Stimulated activated naive CD8-positive, alpha-beta T cell treated with anti-CD3 and anti-CD28 coated beads, Interleukin-15, Interleukin-2, amounts not matched to agents 100 U/mL and 50 U/mL, for 24 hours (primary cell): ENCODE measurements around the gene PSKH1.

Experiments used
- ATAC-seq: fragments of 150-1000 bp; cut with Tn5 transposase; one replicate; pipeline ENCODE4 v1.10.0; 2021
- DNase-seq: peaks from one replicate; pipeline ENCODE4 v3.0.0; 2021

PSKH1 gene

DNA sequence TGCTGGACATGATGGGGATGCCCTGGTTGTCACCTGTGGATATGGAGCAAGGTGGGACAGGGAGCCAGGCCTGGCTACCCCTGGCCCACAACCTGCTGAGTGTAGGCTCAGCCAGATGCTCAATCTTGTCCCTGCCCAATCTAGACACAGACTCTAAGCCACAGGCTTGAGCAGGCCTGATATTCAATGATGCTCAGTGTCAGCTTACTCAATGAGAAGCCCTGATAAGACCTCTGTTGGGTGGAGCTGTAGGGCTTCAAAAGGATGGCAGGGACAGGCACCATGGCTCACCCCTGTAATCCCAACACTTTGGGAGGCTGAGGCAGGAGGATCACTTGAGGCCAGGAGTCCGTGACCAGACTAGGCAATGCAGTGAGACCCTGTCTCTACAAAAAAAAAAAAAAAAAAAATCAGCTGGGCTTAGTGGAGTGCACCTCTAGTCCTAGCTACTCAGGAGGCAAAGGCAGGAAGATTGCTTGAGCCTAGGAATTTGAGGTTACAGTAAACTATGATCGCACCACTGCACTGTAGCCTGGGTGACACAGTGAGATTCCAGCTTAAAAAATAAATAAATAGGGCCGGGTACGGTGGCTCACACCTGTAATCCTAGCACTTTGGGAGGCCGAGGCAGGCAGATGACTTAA is 47.5 kb downstream of the PSKH1 start:
- no peak for ATAC-seq
- no peak for DNase-seq

DNA sequence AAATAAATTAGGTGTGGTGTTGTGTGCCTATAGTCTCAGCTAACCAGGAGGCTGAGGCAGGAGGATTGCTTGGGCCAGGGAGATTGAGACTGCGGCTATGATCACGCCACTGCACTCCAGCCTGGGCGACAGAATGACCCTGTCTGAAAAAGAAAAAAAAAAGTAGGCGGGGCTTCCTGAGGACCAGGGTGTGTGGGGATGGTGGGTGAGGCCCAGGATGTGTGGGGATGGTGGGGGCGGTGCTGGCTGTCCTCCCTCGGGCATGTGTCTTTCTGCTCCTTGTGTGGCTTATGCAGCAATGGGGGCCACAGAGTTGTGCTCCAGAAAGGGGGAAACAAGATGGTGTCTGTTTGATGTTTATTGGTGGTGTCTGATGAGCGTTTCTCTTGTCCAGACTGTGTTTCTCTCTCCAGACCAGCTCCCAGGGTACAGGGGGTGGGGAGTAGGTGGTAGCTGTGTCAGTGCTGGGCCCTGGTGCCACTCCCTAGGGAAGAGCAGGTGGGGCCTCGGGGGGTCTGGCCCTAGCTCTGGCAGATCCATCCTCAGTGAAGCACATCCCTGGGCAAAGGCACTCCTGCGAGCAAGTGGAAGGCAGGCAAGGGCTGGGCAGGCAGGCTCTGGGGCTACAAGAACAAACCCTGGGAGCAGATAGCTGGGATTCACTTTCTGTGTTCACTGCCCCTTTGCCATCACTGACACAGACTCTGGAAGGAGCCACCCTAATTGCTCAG is 48.6 kb downstream of the PSKH1 start:
- no peak for ATAC-seq

DNA sequence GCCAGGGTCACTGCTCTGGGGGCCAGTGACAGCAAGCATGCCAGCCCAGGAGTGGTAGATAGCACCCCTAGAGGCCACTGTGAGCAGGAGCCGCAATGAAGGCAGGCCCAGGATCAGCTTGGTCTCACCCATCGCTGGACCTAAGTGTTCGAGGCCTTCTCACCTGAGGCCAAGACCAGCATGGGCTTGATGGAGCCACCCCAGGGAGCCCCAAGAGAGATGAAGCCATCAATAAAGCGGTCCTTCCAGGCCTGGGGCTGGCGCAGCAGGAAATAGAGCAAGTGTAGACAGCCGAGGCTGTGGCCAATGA is 49.1 kb downstream of the PSKH1 start:
- DNase-seq (peak; percentile 53), ATAC-seq (no peak)

More for the DNA sequence above, 48.6 kb downstream of the PSKH1 start:
- no peak for DNase-seq

DNA sequence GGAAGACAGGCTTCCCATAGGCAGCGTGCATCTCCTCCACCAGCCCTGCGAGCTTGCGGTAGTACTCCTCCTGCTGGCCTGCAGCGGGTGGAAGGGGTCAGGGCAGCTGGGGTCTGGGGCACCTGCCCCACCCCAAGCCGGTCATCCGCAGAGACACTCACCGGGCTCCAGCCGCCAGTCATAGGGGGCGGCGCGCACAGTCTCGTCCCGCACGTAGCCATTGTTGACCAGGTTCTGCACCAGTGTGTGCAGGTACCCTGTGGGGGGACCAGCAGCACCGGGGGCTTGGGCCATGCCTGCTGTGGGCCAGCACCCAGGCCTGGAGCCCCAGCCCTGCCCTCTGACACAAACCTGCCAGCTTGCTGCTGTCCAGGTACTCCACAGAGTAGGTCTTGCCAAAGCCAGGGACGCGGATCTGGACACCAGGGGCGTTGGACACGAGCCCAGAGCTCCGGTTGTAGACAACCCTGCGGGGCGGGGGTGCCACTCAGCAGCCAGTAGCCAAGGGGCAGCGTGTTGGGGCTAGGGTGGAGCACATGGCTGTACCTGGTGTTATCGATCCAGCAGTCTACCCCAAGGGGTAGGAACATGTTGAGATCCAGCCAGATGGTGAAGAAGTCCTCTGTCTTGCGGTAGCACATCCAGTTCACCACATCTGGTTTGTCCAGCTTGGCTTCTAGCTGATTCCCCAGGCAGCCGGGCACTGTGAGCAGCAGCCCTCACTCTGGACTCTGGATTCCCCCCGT is 49.6 kb downstream of the PSKH1 start:
- ATAC-seq, result no peak

DNA sequence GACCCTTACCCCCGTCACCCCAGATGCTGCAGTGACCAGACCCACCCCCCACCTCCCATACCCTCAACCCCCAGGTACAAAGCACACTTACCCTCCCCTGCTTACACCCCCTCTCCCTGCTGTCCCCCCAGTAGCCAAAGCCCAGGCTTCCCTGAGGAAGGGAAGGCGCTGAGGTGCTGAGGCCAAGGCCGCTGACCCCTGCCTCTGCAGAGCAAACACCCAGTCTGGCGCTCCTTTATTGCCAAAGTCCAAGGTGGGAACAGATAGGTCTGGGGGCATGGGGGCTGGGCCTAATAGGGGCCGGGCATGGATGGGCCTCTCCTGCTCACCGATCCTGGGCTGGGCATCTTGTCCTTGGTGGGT is 50.2 kb downstream of the PSKH1 start:
- DNase-seq, result no peak
- no peak for ATAC-seq

More for the DNA sequence above, 49.6 kb downstream of the PSKH1 start:
- DNase-seq, result no peak

DNA sequence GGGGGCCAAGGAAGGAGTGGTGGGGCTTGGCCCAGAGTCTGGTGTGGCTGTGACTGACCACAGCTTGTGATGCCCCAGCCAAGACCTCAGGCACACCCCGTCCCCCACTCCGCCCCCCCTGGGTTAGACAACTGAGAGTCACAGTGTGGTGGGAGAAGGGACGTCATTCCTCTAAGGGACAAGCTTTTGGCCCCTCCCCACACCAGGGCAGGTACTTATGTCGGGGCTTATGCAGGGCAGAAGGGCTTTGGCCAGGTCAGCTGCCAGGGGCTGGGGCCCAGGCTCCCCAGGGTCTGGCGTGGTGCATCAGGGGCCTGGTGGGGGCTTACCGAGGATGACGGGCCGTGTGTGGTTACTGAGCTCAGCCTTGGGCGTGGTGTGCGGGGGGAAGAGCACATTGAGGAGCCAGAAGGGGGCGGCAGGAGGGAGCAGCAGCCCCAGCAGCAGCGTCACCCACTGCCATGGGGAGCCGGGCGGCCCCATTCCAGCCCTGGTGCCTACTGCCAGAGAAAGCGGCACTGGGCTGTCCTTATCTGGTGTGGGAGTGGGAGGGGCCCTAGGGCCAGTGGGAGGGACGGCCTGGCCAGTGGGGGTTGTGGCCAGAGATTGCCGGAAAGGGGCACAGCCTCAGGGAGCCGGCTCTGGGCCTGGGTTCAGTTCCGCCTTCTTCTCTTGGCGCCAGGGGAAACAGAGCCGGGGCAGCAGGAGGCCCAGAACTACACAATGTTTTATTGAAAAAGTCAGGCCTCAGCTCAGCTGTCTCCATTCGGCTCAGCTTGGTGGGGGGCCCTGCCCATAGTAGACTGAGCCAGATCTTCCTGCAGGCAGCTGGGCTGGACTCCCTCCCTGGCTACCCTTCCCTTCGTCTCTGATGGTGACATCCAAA is 50.8 kb downstream of the PSKH1 start, which contains the start of gene LCAT:
LCAT (minus strand) TSS at position 502 of the 886 bp plus-strand sequence; CDS start at position 483, 19 bp downstream.
- ATAC-seq (no peak), DNase-seq (no peak)

DNA sequence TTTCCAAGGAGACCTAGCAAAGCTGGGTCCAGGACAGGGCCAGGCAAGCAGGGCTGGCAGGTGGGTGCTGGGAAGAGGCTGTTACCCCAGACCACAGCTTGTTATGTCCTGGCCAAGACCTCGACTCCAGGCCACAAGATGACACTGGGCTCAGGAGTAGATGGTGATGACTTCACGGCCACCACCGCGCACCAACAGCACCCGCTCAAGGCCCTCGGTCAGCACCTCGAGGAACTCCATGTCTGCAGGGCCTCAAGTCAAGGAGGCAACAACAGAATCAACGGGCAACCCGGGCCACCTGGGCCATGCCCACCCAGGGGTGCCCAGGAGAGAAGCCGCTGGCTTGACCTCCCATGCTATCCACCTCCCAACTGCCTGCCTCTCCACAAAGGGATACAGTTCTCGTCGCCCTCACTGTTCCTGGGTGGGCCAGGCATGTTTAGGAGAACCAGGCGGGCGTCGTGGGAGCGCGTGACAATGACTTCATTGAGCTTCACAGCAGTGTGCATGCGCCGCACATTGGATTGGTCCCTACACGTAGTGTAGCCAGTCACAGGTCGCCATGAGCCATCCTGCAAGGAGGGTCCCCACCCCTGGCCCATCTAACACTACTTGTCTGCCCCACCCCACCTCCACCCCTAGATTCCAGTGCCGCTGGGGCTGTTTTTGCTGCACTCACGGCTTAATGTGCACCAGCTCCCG is 51.8 kb downstream of the PSKH1 start:
- DNase-seq (no peak), ATAC-seq (no peak)

DNA sequence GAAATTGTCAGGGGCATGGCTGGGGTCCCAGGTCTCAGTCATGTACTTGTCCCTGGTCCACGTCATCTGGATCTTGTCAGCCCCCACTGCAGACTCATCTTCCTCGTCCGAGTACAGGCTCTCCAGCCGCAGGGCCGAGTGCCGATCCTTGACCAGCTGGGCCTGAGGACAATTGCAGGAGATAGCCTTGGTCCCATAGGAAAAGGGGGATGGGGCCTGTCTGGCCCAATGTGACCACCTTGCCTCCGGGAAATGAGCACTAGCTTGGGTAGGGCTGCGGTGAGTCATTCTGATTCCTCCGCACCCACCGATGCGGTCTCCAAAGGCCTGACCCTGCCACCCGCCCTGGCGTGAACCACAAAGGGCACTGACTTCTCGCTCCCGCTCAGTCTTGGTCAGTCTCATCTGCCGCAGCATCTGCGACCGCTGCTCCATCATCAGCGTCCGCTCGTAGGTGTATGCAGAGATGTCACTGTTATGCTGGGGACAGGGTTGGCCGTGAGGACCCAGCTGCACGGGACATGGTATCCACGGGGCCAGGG is 52.4 kb downstream of the PSKH1 start:
- no peak for DNase-seq
- ATAC-seq, result no peak

DNA sequence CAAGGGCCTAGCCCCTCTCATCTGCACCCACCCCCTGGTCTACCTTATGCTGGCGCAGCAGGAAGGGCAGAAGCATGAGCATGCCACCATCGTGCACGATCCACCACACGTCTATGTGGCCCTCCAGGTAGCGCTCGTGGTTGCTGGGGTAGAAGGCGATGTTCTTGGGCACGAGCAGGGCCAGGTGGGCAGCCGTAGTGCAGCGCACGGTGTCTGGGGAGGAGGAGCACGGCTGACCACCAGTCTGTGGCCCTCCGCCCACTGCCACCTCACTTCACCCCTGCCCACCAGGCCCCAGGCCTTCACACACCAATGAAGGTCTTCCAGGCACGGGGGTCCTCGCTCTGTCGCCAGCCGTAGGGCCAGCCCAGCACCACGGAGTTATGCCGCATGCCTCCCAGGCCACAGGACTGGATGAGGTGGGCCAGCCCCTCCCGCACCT is 53.1 kb downstream of the PSKH1 start:
- DNase-seq (no peak), ATAC-seq (no peak)

DNA sequence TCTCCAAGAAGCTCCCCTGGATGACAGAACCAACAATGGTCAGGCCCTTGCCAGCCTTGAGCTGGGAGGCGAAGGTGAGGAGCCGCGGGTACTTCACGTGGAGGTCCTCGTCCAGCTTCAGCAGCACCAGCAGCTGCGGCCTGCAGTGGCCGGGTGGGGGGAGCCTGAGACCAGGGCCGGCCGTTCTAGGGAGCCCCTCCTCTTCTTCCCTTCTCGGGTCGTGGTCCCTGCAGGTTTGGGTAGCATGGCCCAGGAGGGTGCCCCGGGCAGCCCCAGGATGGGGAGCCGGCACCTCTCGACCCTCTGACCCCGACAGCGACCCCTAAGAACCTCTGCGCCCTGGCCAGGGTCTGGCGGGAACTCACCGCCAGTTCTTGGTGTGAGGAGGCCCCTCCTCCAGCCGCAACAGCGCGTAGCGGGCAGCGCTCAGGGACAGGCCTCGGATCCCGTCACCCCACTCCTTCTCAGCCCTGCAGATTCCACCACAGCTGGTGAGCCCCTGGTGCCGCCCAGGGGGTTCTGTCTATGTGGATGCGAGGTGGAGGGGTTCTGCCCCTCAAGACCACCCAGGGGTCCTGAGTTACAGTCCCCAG is 54.0 kb downstream of the PSKH1 start:
- DNase-seq (no peak), ATAC-seq (no peak)

DNA sequence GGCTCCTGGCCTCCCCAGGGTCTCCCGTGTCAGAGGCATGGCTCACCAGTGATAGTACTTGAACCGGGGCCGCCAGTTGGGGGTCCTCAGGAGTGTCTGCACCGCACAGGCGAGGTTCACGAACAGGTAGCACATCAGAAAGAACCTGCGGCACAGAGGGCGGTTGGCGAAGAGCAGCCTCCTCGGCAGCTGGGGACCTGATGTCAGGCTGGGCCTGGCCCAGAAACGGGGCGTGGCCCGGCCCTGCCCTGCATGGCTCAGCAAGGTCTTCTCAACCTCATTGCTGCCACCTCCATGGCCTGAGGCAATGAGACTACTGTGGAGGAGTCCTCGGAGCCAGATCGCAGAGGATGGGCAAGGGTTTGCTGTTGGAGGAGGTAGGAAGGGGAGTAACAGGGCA is 55.0 kb downstream of the PSKH1 start:
- DNase-seq (no peak), ATAC-seq (no peak)

DNA sequence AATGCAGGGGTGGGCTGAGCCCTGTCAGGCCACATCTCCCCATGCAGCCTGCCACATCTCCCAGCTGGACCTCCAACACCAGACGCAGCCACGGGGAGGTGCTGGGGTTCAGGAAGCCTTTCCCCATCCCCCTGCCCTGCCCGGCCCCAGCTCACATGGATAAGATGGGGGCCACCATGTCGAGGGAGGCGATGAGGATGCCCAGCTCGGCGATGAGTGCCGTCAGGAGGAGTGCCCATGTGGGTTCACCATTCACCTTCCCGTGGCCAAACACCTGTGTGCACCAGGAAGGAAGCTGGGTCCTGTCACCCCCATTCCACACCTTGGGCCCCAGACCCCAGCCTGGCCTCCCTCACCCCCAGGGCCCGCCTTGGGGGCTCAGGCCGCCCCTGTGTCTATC is 56.6 kb downstream of the PSKH1 start:
- no peak for ATAC-seq

DNA sequence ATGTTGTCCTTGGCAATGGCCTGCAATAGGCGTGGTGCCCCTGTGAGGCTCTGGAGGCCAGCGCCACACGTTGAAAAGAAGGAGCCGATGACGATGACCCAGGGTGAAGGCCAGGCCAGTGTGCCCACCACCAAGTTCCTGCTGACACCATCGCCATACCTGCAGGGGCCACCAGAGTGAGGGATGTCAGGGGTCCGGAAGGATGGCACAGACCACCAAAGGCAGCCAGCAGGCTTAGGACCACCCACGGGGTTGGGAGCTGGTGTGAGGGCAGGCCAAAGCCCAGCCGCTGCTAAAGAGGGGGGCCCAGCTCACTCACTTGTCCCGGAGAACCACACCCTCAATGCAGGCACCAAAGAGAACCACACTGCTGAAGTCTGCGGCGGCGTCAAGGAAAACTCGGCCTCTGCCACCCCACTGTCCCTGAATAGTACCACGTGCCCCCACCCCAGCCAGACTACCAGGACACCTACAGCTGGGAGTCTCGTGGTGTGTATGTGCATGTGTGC is 57.3 kb downstream of the PSKH1 start:
- DNase-seq (no peak), ATAC-seq (no peak)

More for the DNA sequence above, 56.6 kb downstream of the PSKH1 start:
- no peak for DNase-seq

DNA sequence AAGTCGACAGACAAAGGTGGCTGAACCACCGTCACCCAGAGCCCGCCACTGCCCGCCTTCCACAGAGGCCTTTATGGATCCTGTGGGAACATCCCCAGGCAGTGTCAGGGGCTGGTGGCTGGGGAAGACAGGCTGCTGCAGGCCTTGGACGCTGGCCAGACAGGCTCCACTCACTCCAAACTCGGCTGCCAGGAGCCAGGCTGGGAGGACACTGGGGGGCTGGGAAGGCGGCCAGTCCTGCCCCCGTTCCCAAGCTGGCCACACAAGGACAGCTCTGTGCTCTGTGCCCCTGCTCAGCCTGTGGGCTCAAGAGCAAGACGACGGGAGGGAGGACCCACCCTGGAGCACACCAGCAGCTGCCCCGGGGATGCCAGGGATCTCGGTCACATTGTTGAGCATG is 58.4 kb downstream of the PSKH1 start:
- ATAC-seq (no peak), DNase-seq (no peak)

DNA sequence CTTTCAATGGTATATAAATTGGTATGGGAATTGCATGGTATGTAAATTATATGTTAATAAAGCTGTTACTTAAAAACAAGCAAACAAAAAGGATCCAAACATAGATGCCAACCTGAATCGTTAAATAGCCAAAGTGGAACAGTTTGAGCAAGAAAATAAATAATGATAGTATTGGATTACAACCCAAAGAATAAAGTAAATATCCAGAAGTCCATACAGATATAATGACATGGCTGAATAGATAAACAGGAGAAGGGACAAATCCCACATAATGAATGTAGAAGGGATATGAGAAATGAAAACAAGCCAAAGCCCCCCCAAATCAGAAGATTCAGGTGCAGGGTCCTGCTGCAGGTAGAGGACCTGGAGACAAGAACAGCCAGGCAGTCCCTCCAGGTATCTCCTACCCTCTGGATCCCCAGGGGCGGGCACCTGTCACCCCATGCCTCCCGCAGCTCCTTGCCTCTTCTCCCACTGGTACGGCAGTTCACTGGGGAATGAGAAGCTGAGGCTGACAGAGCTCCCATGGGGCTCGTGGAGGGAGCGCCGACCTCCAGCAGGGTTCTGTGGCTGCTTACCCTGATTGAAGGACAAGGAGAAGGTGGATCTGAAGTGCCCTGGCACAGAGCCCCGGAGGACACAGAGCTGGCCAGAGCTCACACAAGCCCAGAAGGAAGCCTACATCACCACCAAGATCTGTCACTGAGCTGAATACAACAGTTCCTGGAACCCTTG is 60.8 kb downstream of the PSKH1 start:
- DNase-seq (no peak), ATAC-seq (no peak)

DNA sequence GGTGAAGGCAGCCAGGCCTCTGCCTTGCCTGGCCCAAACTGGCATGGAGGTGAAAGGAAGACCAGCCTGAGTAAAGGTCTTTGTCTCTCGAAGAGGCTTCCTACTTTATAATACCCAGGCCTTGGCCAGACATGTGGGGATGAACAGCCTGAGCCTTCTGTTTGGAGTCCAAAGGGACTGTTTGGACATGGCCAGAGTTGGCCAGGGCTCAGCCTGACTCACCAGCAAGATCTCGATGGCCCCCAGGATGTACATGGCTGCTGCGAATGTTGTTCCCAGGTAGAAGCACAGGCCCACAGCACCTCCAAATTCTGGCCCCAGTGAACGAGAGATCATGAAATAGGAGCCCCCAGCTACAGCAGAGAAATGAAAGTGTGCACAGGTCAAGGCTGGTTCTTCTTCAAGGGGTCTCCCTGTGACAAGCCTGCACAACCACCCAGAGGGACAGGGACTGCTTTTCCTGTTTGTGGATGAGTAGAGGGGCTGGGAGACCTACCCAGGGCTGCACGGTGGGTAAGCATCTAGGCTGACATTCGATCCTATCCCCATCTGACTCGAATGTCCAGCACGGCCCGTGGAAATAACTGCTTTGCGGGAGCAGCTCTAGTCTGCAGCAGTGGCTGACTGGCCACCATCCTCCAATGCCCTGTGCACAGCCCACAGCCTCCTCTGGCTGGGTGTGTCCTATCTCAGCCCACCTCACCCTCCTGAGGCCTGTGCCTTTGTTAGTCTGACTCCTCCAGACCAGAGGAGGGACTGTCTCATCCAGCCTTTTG is 61.6 kb downstream of the PSKH1 start:
- DNase-seq, result no peak
- no peak for ATAC-seq

DNA sequence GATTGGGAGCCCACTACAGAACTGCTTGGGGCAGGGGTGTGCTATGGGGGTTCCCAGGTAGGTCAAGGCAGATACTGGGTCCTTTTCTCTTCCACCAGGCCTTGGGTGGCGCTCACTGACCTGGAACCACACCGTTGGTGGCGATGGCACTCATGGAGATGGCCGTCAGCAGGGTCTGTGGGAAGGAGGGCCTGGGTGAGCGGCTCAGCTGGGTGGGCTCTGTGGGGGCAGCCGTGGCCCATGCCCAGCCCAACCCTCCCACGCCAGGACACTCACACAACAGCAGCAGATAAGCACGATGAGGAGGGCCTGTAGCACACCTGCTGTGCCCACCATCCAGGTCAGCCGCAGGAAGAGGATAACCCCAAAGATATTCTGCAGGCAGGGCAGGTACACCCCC is 64.6 kb downstream of the PSKH1 start:
- no peak for ATAC-seq
- no peak for DNase-seq

DNA sequence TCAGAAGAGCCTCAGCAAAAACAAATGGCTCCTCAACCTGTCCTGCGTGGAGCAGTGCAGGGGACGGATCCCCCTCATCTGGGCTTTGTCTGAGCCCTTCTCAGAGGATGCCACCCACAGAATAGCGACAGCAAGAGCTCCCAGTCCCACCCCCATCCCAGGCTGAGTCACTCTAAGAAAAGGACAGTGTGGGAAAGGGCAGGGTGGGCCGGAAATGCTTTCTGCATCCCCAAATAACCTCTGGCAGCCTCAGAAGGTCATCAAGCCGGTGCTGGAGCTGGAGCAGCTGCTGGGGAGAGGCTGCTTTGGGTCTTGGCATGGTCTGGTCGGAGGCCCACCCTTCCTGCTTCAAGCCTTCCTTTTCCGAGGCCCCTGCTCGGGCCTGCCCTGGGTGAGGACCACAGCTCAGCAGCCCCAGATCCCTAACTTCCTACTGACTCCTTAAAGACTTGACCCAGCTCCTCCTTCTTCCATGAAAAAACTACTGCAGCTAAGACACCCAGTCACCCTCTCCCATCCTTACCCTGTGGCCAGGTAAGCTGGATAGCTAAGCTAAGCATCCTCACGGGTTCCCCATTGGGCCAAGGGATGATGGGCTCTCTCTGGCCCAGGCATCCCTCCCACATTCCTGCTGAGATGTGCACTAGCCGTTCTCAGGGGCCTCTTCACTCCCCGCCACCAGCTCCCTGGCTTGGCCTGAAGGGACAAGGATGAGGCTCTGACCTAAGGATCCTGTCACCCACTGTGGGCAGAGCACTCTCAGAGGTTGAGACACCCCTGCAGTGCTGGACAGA is 66.7 kb downstream of the PSKH1 start:
- no peak for DNase-seq
- ATAC-seq, result no peak
